Left colon (tissue), 2 donors: ENCODE data around the gene ALKAL2. TPM values are rescaled to one million over a fixed set of nuclear protein-coding genes. Genes with fewer than 3 reads are reported as not detected.
"Not testable (repeated sequence)": the region's sequence is repeated elsewhere in the genome, so short reads cannot be mapped to it uniquely, and the experiment has no call there.

Experiments
- ATAC-seq: fragments of 200-7000 bp; cut with Tn5 transposase; one replicate; pipeline ENCODE4 v1.9.1; 2020; ENCODE audit warnings: mild to moderate bottlenecking, moderate library complexity
- DNase-seq, 2 donors: peaks; one replicate each; pipeline ENCODE4 v3.0.0-alpha.2; 2020
- intact Hi-C, 2 donors: fragments of 100-400 bp; cut with DNase I in 1 of 2; cut with micrococcal nuclease in 1 of 2; formaldehyde crosslinking; loops; one replicate each; pipeline versions ENCODE4 v1.11.2 to v1.14.0; 2022; cut with DNase I, micrococcal nuclease
- long read RNA-seq: library from polyadenylated mRNA; unstranded; transcript quantifications from one replicate; pipeline ENCODE4 v2.0.0, GENCODE V29; 2021
- total RNA-seq, 2 donors: library from RNA; stranded (reverse); fragmentation: NEBNext Ultra II Directional; extraction: Animal tissue kit (Norgen Biotek cat#: 25700); gene quantifications; one replicate each; pipeline ENCODE4 v1.2.1, GENCODE V29; 2021
- donor health status: DM: no; HTN: no; CAD: no.
- donor health status: DM: yes; HTN: yes; CAD: no.

The ALKAL2 gene
- total RNA-seq, result 1 to 10 TPM; 1.6 to 2.7 TPM
- long read RNA-seq, partial matches to known transcripts, result 0 of 2 reads
- long read RNA-seq, other reads (novel, unspliced or antisense), result 1 of 2 reads

- intact Hi-C loops, result no loop called here
- DNase-seq (peak in 1 of 2 donors; percentile 17), ATAC-seq (peak; percentile 5)
These were observed at the start of gene ALKAL2 for GRCh38 chr2:287911-288757. ALKAL2 (minus strand) TSS chr2:288091; CDS start chr2:287835, 256 bp downstream.

DNA sequence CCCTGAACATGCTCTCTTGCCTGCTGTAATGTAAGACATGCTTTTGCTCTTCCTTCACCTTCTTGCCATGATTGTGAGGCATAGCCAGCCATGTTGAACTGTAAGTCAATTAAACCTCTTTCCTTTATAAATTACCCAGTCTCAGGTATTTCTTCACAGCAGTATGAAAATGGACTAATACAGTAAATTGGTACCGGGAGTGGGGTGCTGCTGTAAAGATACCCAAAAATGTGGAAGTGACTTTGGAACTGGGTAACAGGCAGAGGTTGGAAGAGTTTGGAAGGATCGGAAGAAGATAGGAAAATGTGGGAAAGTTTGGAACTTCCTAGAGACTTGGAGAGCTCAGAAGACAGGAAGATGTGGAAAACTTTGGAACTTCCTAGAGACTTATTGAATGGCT, 49.1 kb upstream of the ALKAL2 start:
- ATAC-seq, DNase-seq, intact Hi-C loops: not testable (repeated sequence)

- DNase-seq (no peak), ATAC-seq (no peak)
- intact Hi-C loops, result no loop called here
These were observed 48.5 kb upstream of the ALKAL2 start for GRCh38 chr2:336360-336759.

- intact Hi-C loops, result no loop called here
- no peak for DNase-seq
- no peak for ATAC-seq
These were observed 44.7 kb upstream of the ALKAL2 start for GRCh38 chr2:332592-332991.

DNA sequence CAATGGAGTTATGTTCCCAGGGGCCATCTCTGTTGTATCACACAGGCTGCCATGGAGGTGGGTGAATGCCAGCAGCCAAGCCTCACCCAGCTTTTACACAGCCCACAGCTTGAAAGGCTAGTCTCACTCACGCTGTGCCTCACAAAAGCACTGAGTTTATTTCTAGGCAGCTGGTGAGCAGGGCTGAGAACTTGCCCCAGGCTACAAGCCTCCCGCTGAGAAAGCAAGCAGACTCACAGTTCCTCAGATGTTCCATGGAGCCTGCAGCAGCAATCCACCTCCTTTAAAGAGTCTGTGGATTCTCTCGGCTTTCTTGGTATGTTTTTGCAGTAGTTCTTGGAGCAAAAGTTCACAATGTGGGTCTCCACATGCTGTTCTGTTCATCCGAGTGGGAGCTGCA, 40.9 kb upstream of the ALKAL2 start:
- intact Hi-C loops, result no loop called here
- DNase-seq (no peak), ATAC-seq (no peak)

DNA sequence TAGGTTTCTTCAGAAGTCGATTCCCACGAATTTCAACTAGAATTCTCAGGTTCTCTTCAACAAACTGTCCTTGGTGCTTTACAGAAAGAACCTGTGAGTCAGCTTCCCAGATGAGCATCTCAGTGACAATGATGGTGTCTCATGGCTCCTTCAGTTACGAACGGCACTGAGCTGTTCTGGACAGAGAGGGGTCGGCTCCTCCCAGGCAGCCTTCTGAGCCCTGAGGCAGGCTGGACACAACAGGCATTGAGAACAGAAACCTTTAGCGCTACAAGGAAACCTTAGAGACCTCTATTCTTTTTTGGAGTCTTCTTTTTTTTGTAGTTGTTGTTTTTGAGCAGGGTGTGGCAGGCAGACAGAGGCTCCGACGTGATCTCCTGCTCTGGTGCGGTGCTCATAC, 35.1 kb upstream of the ALKAL2 start:
- DNase-seq (no peak), ATAC-seq (no peak)
- intact Hi-C loops, result no loop called here

DNA sequence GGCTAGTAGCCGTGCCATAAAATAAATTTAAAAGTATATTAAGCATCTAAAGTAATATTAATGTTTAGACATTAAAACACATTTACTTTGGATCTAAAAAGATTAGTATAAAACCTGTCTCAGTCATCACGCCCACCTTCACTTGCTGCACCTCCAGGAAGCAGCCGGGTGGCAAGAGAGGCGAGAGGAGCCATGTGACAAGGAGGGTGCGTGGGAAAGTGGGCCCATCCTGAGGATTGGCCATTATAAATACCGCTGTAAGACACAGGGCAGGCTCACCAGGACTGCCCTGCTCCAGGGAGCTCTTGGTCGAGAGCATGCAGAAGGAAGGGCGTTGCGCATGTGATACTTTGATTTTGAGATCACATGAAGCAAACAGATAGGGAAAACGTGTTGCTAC, 34.4 kb upstream of the ALKAL2 start:
- ATAC-seq (no peak), DNase-seq (no peak)
- intact Hi-C loops, result no loop called here

- no peak for ATAC-seq
- intact Hi-C loops, result no loop called here
- DNase-seq, result no peak
These were observed 32.7 kb upstream of the ALKAL2 start for GRCh38 chr2:320561-320960.

GRCh38 chr2:319059-319600, 31.2 kb upstream of the ALKAL2 start:
- intact Hi-C loops, result no loop called here
- no peak for DNase-seq
- no peak for ATAC-seq

GRCh38 chr2:317501-318424, 29.9 kb upstream of the ALKAL2 start:
- DNase-seq, result no peak
- no peak for ATAC-seq
- intact Hi-C loops, result no loop called here

- intact Hi-C loops, result no loop called here
- ATAC-seq (no peak), DNase-seq (no peak)
These were observed 28.5 kb upstream of the ALKAL2 start for GRCh38 chr2:316381-316780.

GRCh38 chr2:315925-316324, 28.0 kb upstream of the ALKAL2 start:
- DNase-seq, ATAC-seq, intact Hi-C loops: not testable (repeated sequence)

DNA sequence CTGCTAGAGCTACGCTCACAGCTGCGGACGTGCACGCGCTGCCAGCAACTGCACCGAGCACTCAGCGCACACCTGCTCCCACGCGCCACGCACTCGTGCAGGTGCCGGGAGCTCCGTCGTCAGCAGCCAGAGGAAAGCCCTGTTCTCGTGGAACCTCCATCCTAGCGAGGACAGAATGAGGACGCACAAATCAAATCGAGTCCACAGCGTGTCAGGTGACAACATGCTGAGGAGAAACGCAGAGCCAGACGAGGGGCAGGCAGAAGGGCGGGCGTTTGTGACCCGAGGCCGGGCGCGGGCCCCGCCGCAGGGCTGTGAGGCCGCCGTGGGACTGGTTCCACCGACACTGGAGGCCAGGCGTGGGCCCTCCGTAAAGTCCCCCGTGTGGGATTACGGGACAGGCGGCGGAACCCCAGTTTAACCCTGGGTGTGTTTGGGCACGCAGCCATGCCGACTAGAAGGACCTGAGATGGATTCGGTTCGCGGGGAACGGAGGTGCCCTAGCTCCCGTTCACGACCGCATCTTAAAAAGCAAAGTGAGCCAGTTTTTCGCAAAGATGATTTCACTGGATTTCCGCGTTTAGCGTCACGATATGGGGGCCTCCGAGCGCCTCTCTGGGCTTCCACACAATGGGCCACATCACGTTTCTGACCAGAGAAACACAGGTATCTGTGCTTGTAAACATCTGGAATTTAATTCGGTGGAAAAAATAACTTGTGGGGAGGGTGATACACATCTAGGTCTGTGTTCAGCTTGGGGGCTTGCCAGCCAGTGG, 26.9 kb upstream of the ALKAL2 start:
- ATAC-seq (no peak), DNase-seq (no peak)

GRCh38 chr2:313991-314390, 26.1 kb upstream of the ALKAL2 start:
- no peak for ATAC-seq
- intact Hi-C loops, result no loop called here
- DNase-seq, result no peak

More for the DNA sequence above, 26.9 kb upstream of the ALKAL2 start:
- intact Hi-C loops, result no loop called here

DNA sequence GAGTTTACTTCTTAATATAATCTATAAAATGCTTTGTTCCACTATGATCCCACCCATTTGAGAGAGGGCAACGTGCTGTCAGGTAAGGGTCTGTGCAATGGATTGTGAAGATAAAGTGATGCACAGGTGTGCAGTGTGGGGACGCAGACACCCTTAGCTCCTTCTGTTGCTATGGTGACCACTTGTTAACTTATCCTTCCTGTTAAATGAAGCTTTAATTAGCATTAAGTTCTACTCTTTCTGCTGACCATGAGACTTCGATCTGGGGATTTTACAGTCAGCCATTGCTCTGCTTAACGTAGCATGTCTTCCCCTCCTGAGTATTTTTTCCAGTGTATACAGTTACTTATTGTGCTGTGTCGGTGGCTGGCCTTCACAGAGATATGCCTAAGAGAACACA, 23.1 kb upstream of the ALKAL2 start:
- ATAC-seq (no peak), DNase-seq (no peak)
- intact Hi-C loops, result no loop called here

GRCh38 chr2:309954-310510, 22.1 kb upstream of the ALKAL2 start:
- intact Hi-C loops, result no loop called here
- DNase-seq, result no peak
- ATAC-seq, result no peak

DNA sequence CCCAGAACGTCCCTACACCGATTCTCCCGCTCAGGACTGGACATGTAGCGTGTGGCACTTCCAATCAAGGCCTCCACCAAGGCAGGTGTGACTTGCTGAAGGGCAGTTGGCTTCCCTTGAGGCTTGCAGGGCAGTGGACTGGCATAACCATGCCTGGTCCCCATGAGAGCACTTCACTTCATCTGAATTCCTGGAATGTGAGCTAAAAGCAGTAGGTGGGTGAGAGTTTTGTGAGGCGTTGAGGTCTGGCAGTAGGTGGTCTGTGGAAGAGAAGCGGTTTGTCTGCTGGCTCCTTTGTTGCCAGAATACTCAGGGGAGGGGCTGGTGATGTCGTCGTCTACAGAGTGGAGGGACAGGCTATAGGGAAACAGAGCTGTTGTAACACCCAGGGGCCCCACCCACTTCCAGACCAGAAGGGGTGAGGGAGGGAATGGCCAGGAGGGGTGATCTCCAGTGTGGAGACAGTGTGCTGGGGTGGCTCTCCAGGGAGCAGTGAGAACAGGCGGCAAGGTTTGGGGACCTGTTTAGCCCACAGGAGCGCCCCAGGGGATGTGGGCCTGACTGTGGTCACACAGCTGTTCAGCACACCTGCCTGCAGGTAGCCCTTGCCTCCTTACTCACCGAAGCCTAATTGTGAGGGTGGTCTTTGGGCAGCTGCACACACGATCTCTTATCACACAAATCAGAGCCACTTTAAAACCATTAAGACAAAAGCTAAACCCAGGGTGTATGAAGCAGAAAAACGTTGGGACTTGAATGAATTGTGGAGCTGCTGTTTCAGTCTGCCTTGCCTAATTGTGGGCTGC, 21.5 kb upstream of the ALKAL2 start:
- intact Hi-C loops, result no loop called here
- ATAC-seq (no peak), DNase-seq (no peak)

DNA sequence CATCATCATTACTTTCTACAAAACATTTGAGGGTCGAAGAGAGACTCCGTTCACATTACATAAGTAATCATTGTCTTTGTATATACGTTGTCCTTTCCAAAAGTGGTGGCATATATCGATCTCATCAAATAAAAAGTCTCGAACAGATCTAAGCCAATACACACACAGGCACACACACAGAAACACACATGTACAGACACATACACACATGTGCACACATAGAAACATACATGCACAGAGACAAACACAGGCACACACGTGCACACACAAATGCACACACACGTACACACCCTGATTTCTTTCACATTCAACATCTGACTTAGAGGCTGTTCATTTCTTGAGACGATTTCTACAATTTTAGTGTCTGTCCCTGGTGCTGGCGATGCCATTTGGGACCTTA, 17.5 kb upstream of the ALKAL2 start:
- no peak for DNase-seq
- intact Hi-C loops, result no loop called here

More for the DNA sequence above, 17.5 kb upstream of the ALKAL2 start:
- ATAC-seq, result no peak
